Cardiac fibroblast (primary cell): ENCODE results near the gene SULT4A1.

ENCODE experiments used
- DNase-seq, 2 donors: peaks; one replicate each; pipeline versions ENCODE4 v3.0.0 to v3.0.0-alpha.2; 2010; ENCODE audit warnings: low read depth in 2 of 2
- H3K4me3 ChIP-seq, 2 donors: replicated peaks in 1 of 2; 1 replicate in 1 of 2; 2 replicates in 1 of 2; pipeline ENCODE4 v1.5.1; 2011; ENCODE audit warnings: low read depth in 2 of 2, low read length in 2 of 2, mild to moderate bottlenecking in 2 of 2, moderate library complexity in 1 of 2
- CTCF ChIP-seq: IDR thresholded peaks from one replicate; pipeline ENCODE4 v1.5.1; 2011; ENCODE audit warnings: low read depth, mild to moderate bottlenecking, low read length, inconsistent platforms

Gene SULT4A1

GRCh38 chr22:43844560-43845545 lies 17.5 kb downstream of the SULT4A1 start:
- TF ChIP-seq CTCF = no peak
- H3K4me3 ChIP-seq = no peak overlapping the region
- no peak for DNase-seq

GRCh38 chr22:43843783-43844530 lies 18.4 kb downstream of the SULT4A1 start:
- no peak overlapping the region for H3K4me3 ChIP-seq
- no peak for TF ChIP-seq CTCF
- DNase-seq = no peak

- no peak for DNase-seq
- H3K4me3 ChIP-seq = no peak overlapping the region
- TF ChIP-seq CTCF = no peak
Observed at GRCh38 chr22:43841742-43842141, 20.6 kb downstream of the SULT4A1 start.

GRCh38 chr22:43840851-43841250 lies 21.5 kb downstream of the SULT4A1 start:
- TF ChIP-seq CTCF = no peak
- no peak overlapping the region for H3K4me3 ChIP-seq
- no peak for DNase-seq

- no peak for TF ChIP-seq CTCF
- DNase-seq = no peak
Observed at GRCh38 chr22:43840431-43840830, 21.9 kb downstream of the SULT4A1 start.

GRCh38 chr22:43839781-43840180 lies 22.5 kb downstream of the SULT4A1 start:
- TF ChIP-seq CTCF = no peak
- DNase-seq = no peak
- H3K4me3 ChIP-seq = no peak overlapping the region

More at GRCh38 chr22:43840431-43840830, 21.9 kb downstream of the SULT4A1 start:
- no peak overlapping the region for H3K4me3 ChIP-seq
